DMS79 (cell line): ENCODE data around the gene AOPEP.

Experiments used
- DNase-seq: peaks from one replicate; lab custom pipeline; 2025; lab: John Stamatoyannopoulos, UW

AOPEP gene

GRCh38 chr9:95096807-95097206, 370.3 kb downstream of the AOPEP start:
- DNase-seq: no peak

DNA sequence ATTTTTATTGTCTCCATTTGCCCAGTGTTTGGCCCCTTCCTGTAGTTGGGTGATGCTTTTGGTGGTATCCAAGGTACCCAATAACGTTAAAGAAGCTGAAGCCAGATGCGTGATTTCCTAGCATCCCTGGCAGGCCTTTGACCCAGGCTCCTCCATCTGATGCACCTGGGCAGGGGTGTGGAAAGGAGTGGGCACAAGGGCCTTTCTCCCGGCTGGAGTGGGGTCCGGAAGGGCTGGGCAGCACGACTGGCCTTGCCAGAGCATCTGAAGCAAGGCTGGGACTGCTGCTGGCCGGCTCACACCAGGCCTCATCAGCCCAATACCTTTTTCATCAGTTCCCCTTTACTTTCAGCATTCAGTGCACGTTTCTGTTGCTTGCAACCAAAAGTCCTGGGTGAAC, 370.8 kb downstream of the AOPEP start:
- DNase-seq: no peak

- DNase-seq: no peak
These were observed 372.0 kb downstream of the AOPEP start for GRCh38 chr9:95098391-95098921.

DNA sequence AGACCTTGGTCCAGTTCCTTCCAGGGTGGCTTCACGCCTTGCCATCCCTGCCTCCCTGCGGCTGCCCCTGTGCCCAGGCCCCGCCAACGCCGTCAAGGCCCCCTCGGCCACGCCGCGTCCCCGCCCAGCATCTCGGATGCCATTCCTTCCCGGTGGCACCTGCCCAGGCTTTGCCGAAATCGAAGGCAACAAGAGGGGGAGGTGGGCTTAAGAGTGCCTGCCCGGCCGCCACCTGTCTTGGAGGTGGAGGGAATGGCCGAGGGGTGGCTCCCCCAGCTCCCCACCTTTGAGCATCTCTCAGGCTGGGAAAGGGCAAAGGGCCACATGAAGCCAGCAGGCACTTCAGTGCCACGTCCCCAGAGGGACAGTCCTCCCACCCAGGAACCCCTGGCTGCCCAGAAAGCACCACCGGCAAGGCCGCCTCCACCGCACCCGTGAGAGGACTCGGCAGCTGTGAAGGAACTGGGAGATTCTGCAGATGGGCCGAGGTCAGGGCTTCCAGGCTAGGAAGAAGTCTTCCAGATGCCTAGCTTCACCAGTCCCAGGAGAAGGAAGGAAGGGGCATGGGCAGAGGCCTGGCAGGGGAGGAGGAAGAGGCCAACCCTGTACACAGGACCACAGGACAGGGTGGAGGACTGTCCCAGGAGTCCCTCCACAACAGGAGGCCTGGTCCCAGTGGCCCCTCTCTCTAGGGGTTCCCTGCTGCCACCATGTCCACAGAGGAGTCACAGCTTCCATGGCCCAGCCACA, 373.0 kb downstream of the AOPEP start:
- no peak for DNase-seq

DNA sequence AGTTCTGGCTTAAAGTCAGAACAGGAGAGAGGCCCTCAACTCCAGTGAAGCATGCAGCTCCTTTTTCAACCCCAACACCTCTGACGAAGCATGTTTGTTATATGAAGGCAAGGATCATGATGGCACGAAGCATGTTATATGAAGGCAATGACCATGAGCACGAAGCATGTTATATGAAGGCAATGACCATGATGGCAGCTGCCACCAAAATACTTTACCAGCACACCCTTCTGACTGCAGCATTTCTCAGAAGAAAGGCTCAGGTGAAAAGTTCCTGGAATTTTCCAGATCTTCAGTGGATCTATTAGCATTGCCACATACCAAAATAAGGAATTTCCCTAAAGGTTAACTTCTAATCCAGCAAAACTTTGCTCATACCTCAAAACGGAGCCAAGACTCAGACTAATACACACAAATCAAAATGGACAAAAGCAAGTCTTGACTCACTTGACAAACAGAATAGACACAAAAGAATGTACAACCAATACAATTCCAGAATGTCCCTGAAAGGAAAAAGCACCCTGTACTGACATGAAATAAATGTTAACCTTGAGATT, 373.6 kb downstream of the AOPEP start:
- DNase-seq: no peak

DNA sequence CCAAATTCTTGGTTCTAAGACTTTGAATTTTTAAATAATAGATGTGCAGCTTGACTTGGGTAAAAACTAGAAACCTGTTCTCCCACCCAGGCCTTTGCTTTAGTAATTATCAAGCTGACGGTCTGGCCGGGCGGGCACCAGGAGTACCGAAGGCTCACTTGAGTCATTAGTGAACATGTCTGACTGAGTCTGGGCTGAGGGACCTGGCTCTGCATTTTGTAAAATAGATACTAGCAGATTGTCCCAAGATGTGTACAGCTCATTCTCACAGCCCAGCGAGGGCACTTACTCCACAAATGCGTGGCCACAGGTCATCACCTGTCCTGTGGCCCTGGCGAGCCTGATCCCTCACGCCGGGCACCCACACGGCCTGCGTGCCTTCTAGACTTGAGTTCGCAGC, 374.8 kb downstream of the AOPEP start:
- DNase-seq: no peak

DNA sequence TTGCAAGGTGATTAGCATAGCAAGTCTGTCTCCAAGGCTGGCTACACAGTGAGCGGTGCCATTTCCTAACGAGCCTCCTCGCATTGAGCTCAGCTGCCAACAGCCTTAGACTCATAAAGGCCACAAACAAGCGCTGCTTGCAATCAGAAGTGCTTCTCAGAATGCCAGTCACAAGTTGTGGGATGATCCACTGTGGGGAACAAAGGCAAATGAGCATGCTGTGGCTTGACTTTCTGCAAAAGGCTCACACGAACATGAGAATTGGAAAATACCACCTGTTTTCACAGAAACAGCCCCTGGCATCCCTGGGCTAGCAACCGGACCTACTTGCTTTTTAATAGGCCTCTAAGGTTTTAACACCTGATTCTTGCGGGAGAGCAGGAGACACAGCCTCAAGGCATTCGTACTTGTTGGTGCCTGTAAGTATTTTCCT, 375.5 kb downstream of the AOPEP start:
- peak; percentile 76 for DNase-seq

GRCh38 chr9:95102572-95102971, 376.1 kb downstream of the AOPEP start:
- DNase-seq: no peak

GRCh38 chr9:95103281-95103771, 376.8 kb downstream of the AOPEP start:
- DNase-seq: no peak

DNA sequence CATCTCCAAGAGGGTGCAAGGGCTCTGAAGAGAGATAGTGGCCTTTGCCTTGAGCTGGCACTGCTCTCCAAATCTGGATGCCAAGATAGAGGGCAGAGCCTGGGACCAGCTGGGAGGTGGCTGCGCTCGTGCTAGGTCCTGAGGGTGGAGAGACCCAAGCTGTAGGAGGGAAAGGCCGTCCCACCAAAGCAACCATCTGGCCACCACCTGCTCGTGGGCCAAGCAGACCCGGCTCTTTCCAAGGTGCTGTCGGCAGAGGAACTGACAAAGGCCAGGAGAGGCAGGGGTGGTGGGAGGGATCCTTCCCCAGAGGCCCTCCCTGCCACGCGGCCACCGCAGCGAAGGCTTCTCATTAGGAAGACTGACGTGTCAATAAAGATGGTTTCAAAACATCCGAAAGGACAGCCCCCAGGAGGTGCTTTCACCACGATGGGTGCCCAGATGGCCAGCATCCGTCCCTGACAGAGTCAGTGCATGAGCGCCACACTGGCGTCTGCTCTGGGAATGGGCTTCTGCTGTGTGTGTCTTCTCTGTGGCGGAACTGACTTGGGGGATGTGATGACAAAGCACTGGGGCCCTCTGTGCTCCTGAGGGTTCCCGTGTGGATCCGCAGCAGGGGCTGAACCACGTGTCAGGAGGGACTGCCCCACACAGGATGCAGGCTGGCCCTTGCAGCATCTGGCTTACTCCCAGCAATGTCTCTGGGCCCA, 377.5 kb downstream of the AOPEP start:
- no peak for DNase-seq

DNA sequence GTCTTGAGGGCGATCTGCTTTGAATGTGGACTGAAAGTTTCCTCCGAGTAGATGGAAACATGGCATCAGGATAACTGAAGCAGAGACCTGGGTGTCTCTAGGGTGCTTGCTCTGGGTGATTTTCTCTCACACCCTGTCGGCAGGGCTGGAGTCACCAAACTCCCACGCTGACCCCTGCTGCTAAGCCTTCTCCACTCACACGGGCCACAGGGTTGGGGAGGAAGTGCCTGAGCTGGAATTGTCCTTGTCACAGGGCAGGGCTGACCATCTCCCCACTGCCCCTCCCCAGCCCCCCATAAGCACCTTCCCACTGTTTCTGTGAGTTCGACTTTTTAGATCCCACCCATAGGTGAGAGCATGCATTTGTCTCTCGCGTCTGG, 378.1 kb downstream of the AOPEP start:
- no peak for DNase-seq

- no peak for DNase-seq
These were observed 378.5 kb downstream of the AOPEP start for GRCh38 chr9:95104980-95105379.

GRCh38 chr9:95105519-95106287, 379.2 kb downstream of the AOPEP start:
- no peak for DNase-seq

DNA sequence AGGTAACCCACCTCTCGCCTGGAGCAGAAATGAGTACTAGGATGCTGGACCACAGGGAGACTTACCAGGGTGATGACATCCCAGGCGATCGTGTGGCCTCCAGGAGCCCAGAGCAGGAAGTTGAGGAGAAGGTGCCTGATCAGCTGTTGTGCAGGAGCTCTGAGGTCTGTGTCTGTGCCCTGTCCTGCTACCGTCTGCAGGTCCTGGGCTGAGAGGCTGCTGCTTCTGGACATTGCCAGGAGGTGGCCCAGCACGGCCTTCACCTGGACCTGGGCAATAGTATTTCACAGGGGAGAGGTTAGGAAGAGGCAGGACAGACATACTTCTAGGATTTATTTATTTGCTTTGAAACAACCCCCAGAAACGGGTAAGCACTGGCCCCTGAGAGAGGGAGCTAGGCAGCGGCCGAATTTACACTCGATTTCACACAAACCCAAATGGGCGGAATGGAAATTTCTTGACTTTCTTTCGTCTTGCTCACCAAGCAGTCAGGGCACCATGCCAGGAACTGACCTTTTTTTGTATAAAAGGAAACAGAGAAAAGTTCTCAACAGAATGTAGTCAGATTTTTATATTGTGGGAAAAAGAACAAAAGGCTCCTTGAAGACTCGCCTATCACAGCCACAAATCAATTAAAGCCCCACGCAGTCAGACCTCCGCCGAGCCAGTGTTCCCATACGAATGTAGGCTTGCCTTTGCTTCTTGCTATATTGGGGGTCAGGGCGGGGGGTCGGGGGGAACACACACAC, 380.7 kb downstream of the AOPEP start:
- DNase-seq: no peak

GRCh38 chr9:95107976-95108375, 381.5 kb downstream of the AOPEP start:
- DNase-seq: no peak

DNA sequence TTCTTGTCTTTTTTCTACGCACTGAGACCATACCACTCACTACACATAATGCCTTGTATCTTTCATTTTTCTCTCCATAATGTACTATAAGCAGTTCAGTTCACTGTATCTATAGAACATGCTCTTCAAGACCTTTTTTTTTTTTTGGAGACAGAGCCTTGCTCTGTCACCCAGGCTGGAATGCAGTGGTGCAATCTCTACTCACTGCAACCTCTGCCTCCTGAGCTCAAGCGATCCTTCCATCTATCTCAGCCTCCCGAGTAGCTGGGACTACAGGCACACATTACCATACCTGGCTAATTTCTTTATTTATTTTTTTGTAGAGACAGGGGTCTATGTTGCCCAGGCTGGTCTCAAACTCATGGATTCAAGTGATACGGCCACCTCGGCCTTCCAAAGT, 382.3 kb downstream of the AOPEP start:
- DNase-seq: no peak

- no peak for DNase-seq
These were observed 383.0 kb downstream of the AOPEP start for GRCh38 chr9:95109456-95109855.

GRCh38 chr9:95110921-95111525, 384.5 kb downstream of the AOPEP start:
- no peak for DNase-seq

DNA sequence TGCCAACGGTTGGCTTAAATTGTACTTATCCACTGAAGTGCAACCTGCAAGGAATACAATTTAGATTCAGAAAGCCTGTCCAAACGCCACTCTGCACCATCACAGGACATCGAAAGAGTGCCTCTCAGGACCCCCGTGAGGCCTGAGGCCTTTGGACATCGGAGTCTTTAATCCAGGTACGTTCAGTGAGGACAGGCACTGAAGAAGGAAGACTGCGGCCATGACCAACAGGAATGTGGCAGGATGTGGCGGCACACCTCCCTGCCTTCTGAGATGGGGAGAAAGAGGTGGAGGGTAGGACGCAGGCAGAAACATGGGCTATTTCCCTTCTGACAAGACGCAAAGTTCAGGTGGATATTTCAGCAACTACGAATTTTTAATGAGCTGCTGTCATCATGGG, 385.2 kb downstream of the AOPEP start:
- DNase-seq: no peak

DNA sequence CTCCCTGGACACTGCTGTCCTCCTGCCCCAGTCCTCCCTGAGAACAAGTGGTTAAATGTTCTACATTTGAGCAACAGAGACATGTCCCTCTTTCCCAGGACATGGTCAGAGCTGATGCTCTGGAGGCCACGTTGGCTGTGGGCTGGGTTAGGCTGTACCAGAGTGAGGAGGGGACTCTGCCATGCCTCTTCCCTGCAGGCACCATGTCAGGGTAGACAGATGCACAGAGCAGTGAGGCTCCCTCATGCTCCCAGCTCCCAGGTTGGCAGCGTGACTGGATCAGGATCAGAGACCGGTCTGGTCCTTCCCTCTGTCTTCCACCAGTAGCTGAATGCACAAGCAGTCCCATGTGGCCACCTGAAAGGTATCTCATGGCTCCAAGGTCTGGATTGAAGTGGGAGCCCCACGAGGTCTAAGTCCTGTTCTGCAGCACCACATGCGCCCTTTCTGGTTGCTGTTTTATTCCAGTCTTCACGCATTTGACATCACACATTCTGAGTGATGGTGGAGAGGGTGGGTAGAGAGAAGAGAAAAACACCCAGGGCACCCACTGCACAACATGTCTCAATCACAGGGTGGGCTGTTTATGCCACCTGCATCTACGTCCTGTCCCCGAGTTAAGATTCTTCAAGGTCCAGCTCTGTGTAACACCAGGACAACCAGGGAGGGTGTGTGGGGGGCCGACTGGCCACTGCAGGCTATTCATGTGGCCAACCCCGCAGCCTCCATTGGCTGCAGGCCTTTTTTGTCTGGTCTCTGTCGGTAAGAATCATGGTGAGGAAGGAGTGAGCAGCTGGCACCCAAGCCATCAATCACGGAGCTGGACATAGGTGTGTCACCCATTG, 386.2 kb downstream of the AOPEP start:
- DNase-seq: no peak
